A673 (cell line): ENCODE data around the gene CCDC120. TPM values are rescaled to one million over a fixed set of nuclear protein-coding genes. Genes with fewer than 3 reads are reported as not detected.
A peak's percentile ranks its signal among the peaks of the same experiment; 100 is the strongest.

ENCODE experiments used
- Bru-seq: library from RNA; stranded (reverse); fragments of 400-500 nt; gene quantifications from one replicate; lab custom pipeline; 2021; lab: Mats Ljungman, UMichigan
- BruChase-seq, 2 experiments: library from RNA; stranded (reverse); fragments of 400-500 nt; gene quantifications; one replicate each; lab custom pipeline; 2021; lab: Mats Ljungman, UMichigan
- BruUV-seq: library from RNA; stranded (reverse); fragments of 400-500 nt; replicated peaks from 2 replicates; lab custom pipeline; 2021; lab: Mats Ljungman, UMichigan
- CTCF ChIA-PET: fragments of 300-600 bp; sonication (Branson Sonifier 250); formaldehyde crosslinking; loops from one replicate; lab custom pipeline; 2022; ENCODE audit warnings: antibody characterized with exemption; lab: Charles Lee
- POLR2A ChIA-PET: fragments of 300-600 bp; sonication (Branson Sonifier 250); formaldehyde crosslinking; loops from one replicate; lab custom pipeline; 2022; ENCODE audit warnings: antibody characterized with exemption; ENCODE audit not compliant: low non-redundant PET; lab: Charles Lee
- DNase-seq: peaks from one replicate; pipeline ENCODE4 v3.0.0-alpha.2; 2015; ENCODE audit warnings: low spot score
- H3K27ac ChIP-seq: fragments of 200-600 bp; sonication (generic); 2 replicates; pipeline ENCODE4 v1.5.1; 2016; ENCODE audit warnings: mixed run types, low read depth, mild to moderate bottlenecking, mixed read lengths, antibody characterized with exemption, low read length; ENCODE audit not compliant: poor library complexity, severe bottlenecking
- H3K27me3 ChIP-seq: fragments of 200-600 bp; sonication (generic); replicated peaks from 2 replicates; pipeline ENCODE4 v1.6.1; 2017; ENCODE audit warnings: mixed run types, low read depth, mild to moderate bottlenecking, mixed read lengths, antibody characterized with exemption, low read length; ENCODE audit not compliant: insufficient read depth, poor library complexity
- H3K36me3 ChIP-seq: fragments of 200-600 bp; sonication (generic); 2 replicates; pipeline ENCODE4 v1.6.1; 2016; ENCODE audit warnings: mixed run types, mild to moderate bottlenecking, mixed read lengths, antibody characterized with exemption, low read length; ENCODE audit not compliant: insufficient read depth, poor library complexity, severe bottlenecking
- H3K4me1 ChIP-seq: fragments of 200-600 bp; sonication (generic); 2 replicates; pipeline ENCODE4 v1.6.1; 2017; ENCODE audit warnings: mixed run types, mild to moderate bottlenecking, mixed read lengths, antibody characterized with exemption, low read length; ENCODE audit not compliant: insufficient read depth, poor library complexity, severe bottlenecking
- H3K4me3 ChIP-seq: fragments of 200-600 bp; sonication (generic); 2 replicates; pipeline ENCODE4 v1.5.1; 2016; ENCODE audit warnings: low read depth, mixed run types, mild to moderate bottlenecking, mixed read lengths, low read length; ENCODE audit not compliant: poor library complexity, severe bottlenecking
- H3K9me3 ChIP-seq: fragments of 200-600 bp; sonication (generic); 2 replicates; pipeline ENCODE4 v1.6.1; 2016; ENCODE audit warnings: mixed run types, low read depth, mild to moderate bottlenecking, mixed read lengths, antibody characterized with exemption, low read length; ENCODE audit not compliant: poor library complexity, severe bottlenecking
- EZH2 ChIP-seq: fragments of 200-600 bp; sonication (generic); IDR thresholded peaks from 2 replicates; pipeline ENCODE4 v1.6.1; 2017; ENCODE audit warnings: borderline replicate concordance, low read depth, mild to moderate bottlenecking, mixed read lengths, antibody characterized with exemption, low read length; ENCODE audit not compliant: poor library complexity, severe bottlenecking
- intact Hi-C: fragments of 100-400 bp; cut with micrococcal nuclease; formaldehyde crosslinking; loops from one replicate; pipeline ENCODE4 v1.10.0; 2022; ENCODE audit not compliant: unreplicated experiment
- long read RNA-seq: library from polyadenylated mRNA; stranded (forward); transcript quantifications from one replicate; pipeline ENCODE4 v2.0.0, GENCODE V29; 2022
- total RNA-seq: library from RNA; stranded (reverse); gene quantifications from 2 replicates; pipeline ENCODE4 v1.2.3, GENCODE V29; 2021
- TF ChIP-seq, protein P1 (sequence below): fragments of 300-800, 200-600 bp; sonication (generic); conservative IDR thresholded peaks from 2 replicates; pipeline ENCODE4 v1.5.1; 2017; ENCODE audit warnings: low read depth, mild to moderate bottlenecking, antibody characterized with exemption, low read length, moderate library complexity, mixed read lengths

CCDC120 gene, protein sequence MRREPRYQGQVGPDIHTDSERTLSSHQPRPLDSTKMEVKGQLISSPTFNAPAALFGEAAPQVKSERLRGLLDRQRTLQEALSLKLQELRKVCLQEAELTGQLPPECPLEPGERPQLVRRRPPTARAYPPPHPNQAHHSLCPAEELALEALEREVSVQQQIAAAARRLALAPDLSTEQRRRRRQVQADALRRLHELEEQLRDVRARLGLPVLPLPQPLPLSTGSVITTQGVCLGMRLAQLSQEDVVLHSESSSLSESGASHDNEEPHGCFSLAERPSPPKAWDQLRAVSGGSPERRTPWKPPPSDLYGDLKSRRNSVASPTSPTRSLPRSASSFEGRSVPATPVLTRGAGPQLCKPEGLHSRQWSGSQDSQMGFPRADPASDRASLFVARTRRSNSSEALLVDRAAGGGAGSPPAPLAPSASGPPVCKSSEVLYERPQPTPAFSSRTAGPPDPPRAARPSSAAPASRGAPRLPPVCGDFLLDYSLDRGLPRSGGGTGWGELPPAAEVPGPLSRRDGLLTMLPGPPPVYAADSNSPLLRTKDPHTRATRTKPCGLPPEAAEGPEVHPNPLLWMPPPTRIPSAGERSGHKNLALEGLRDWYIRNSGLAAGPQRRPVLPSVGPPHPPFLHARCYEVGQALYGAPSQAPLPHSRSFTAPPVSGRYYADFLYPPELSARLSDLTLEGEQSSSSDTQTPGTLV
- 11.9 and 13.0 TPM in 2 replicates for total RNA-seq
- Bru-seq, nascent RNA: percentile 53 among the genes with signal in this experiment
- BruChase-seq, experiment 1, labeled RNA remaining after a 2-hour chase: percentile 62 among the genes with signal in this experiment
- BruChase-seq, experiment 2, labeled RNA remaining after a 6-hour chase: percentile 67 among the genes with signal in this experiment
- long read RNA-seq, transcript CCDC120-208 (1 exons, 2,953 nt): major isoform, 6 of 13 reads
- long read RNA-seq, partial matches to known transcripts: 4 of 13 reads
- long read RNA-seq, other reads (novel, unspliced or antisense): 3 of 13 reads

DNA sequence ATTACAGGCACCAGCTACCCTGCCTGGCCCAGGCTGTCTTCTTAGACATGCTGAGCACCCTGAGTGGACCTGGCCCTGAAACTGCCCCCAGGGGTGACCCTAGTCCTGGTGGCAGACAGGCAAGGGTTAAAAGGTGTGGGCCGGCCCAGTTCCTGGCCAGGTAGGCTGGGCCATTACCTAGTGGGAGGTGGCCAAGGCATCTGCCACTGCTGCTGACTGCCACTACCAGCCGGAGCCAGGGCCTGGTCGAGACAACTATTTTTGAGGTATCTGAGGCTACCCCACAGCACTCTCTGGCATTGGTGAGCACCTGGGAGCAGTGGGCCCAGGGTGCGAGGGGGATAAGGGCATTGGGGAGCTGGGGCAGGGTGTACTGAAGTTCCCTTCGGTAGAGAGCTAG, at the start of gene CCDC120:
Gene CCDC120, plus strand, starts transcription at position 206 of the 400 bp plus-strand sequence. CDS start 3,043 bp downstream, outside the sequence.
- CTCF ChIA-PET: no interaction called here
- Histone ChIP-seq H3K27ac (no peak within 1 kb of the TSS), H3K4me1 (no peaks in the 10 kb centered on the region), H3K9me3 (no peaks in the 10 kb centered on the region), H3K4me3 (no peak within 1 kb of the TSS), H3K36me3 (no peaks in the 10 kb centered on the region), H3K27me3 (no peaks in the 10 kb centered on the region)
- intact Hi-C loops: no loop called here
- POLR2A ChIA-PET: no interaction called here
- BruUV-seq: no TSS peak
- no peak for DNase-seq
- TF ChIP-seq, protein P1, sequence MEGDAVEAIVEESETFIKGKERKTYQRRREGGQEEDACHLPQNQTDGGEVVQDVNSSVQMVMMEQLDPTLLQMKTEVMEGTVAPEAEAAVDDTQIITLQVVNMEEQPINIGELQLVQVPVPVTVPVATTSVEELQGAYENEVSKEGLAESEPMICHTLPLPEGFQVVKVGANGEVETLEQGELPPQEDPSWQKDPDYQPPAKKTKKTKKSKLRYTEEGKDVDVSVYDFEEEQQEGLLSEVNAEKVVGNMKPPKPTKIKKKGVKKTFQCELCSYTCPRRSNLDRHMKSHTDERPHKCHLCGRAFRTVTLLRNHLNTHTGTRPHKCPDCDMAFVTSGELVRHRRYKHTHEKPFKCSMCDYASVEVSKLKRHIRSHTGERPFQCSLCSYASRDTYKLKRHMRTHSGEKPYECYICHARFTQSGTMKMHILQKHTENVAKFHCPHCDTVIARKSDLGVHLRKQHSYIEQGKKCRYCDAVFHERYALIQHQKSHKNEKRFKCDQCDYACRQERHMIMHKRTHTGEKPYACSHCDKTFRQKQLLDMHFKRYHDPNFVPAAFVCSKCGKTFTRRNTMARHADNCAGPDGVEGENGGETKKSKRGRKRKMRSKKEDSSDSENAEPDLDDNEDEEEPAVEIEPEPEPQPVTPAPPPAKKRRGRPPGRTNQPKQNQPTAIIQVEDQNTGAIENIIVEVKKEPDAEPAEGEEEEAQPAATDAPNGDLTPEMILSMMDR: no peak
- no peak for TF ChIP-seq EZH2

DNA sequence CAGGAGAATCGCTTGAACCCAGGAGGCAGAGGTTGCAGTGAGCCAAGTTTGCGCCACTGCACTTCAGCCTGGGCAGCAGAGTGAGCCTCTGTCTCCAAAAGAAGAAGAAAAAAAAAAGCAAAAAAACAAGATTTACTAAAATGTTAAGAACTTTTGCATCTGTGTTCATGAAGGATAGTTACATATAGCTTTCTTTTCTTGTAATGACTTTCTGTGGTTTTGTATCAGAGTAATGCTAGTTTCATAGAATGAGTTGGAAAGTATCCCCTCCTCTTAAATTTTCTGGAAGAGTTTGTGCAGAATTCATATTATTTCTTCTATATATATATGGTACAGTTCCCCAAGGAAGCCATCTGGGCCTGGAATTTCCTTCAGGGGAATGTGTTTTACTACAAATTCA, 39.7 kb upstream of the CCDC120 start:
- no peak for DNase-seq
- no peaks in the 10 kb centered on the region for H3K27me3 ChIP-seq
- no peaks in the 10 kb centered on the region for H3K4me1 ChIP-seq
- intact Hi-C loops: no loop called here
- TF ChIP-seq, protein P1: no peak
- TF ChIP-seq EZH2: no peak
- no peaks in the 10 kb centered on the region for H3K36me3 ChIP-seq
- no peak overlapping the region for H3K4me3 ChIP-seq
- ChIA-PET CTCF (no interaction called here), POLR2A (no interaction called here)
- no TSS peak for BruUV-seq
- no peaks in the 10 kb centered on the region for H3K9me3 ChIP-seq
- no peak overlapping the region for H3K27ac ChIP-seq

DNA sequence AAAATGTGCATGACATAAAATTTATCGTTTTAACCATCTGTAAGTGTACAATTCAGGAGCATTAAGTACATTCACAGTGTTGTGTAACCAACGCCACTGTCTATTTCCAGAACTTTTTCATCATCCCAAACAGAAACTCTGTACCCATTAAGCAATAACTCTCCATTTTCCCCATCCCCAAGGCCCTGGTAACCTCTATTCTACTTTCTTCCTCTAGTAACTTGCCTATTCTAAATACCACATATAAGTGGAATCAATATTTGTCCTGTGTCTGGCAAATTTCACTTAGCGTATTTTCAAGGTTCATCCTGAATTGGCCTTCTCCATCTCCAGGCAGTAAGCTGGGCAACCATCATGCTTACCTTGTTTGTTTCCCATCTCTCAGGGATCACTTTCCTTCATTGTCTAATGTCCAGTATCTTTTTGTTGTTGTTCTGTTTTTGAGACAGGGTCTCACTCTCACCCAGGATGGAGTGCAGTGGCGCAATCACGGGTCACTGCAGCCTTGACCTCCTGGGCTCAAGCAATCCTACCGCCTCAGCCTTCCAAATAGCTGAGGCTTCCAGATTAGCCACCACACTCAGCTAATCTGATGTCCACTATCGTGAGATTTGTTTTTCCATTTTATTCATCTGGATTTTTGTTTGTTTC, 39.1 kb upstream of the CCDC120 start:
- TF ChIP-seq, protein P1: no peak
- no peak for TF ChIP-seq EZH2
- intact Hi-C loops: no loop called here
- no peak overlapping the region for H3K4me3 ChIP-seq
- no peaks in the 10 kb centered on the region for H3K27me3 ChIP-seq
- DNase-seq: no peak
- H3K36me3 ChIP-seq: no peaks in the 10 kb centered on the region
- H3K4me1 ChIP-seq: no peaks in the 10 kb centered on the region
- POLR2A ChIA-PET: no interaction called here
- H3K27ac ChIP-seq: no peak overlapping the region
- no TSS peak for BruUV-seq
- CTCF ChIA-PET: no interaction called here
- H3K9me3 ChIP-seq: no peaks in the 10 kb centered on the region
